GM23338 (cell line): ENCODE data around the gene CENPV. TPM values are rescaled to one million over a fixed set of nuclear protein-coding genes. Genes with fewer than 3 reads are reported as not detected.

Experiments
- ATAC-seq: fragments of 200-7000 bp; cut with Tn5 transposase; 3 replicates; pipeline ENCODE4 v1.9.1; 2020
- DNase-seq: peaks from one replicate; pipeline ENCODE4 v3.0.0-alpha.2; 2015; ENCODE audit warnings: low spot score
- H2AFZ ChIP-seq: fragments of 200-600 bp; sonication (generic); 2 replicates; pipeline ENCODE4 v1.8.0; 2016; ENCODE audit warnings: antibody characterized with exemption, mild to moderate bottlenecking, moderate library complexity
- H3F3A ChIP-seq: fragments of 200-600 bp; sonication (generic); replicated peaks from 2 replicates; pipeline ENCODE4 v1.8.0; 2017; ENCODE audit warnings: antibody characterized with exemption, mixed run types, low read depth
- H3K27ac ChIP-seq: fragments of 200-600 bp; sonication (generic); 2 replicates; pipeline ENCODE4 v1.6.1; 2016; ENCODE audit warnings: low read depth
- H3K27me3 ChIP-seq: fragments of 200-600 bp; sonication (generic); 2 replicates; pipeline ENCODE4 v1.8.0; 2016; ENCODE audit warnings: mild to moderate bottlenecking, mixed run types, moderate library complexity; ENCODE audit not compliant: insufficient read depth
- H3K36me3 ChIP-seq: fragments of 200-600 bp; sonication (generic); 2 replicates; pipeline ENCODE4 v1.8.0; 2016; ENCODE audit warnings: mild to moderate bottlenecking; ENCODE audit not compliant: insufficient read depth
- H3K4me1 ChIP-seq: fragments of 200-600 bp; sonication (generic); 2 replicates; pipeline ENCODE4 v1.8.0; 2016; ENCODE audit warnings: mild to moderate bottlenecking, moderate library complexity; ENCODE audit not compliant: insufficient read depth
- H3K4me2 ChIP-seq: fragments of 200-600 bp; sonication (generic); 2 replicates; pipeline ENCODE4 v1.7.1; 2017; ENCODE audit warnings: mixed run types
- H3K4me3 ChIP-seq: fragments of 200-600 bp; sonication (generic); 2 replicates; pipeline ENCODE4 v1.6.1; 2016; ENCODE audit warnings: mixed run types
- H3K79me2 ChIP-seq: fragments of 200-600 bp; sonication (generic); replicated peaks from 2 replicates; pipeline ENCODE4 v1.8.0; 2017; ENCODE audit warnings: mild to moderate bottlenecking; ENCODE audit not compliant: insufficient read depth
- H3K9me2 ChIP-seq: fragments of 200-600 bp; sonication (generic); 2 replicates; pipeline ENCODE4 v1.8.0; 2017; ENCODE audit not compliant: insufficient read depth
- H4K20me1 ChIP-seq: fragments of 200-600 bp; sonication (generic); replicated peaks from 2 replicates; pipeline ENCODE4 v1.8.0; 2017; ENCODE audit warnings: mild to moderate bottlenecking; ENCODE audit not compliant: insufficient read depth
- H3K27ac Mint-ChIP-seq: 2 replicates; pipeline ENCODE4 v1.8.0; 2020; ENCODE audit warnings: inconsistent platforms, mild to moderate bottlenecking, moderate library complexity, mixed read lengths
- H3K27me3 Mint-ChIP-seq: 3 replicates; pipeline ENCODE4 v1.8.0; 2022; ENCODE audit warnings: low read depth, mild to moderate bottlenecking, moderate library complexity, mixed read lengths, inconsistent platforms; ENCODE audit not compliant: insufficient read depth, poor library complexity
- H3K36me3 Mint-ChIP-seq: 3 replicates; pipeline ENCODE4 v1.8.0; 2021; ENCODE audit warnings: low read depth, mild to moderate bottlenecking, inconsistent platforms, moderate library complexity, mixed read lengths
- H3K4me1 Mint-ChIP-seq: 3 replicates; pipeline ENCODE4 v1.8.0; 2020; ENCODE audit warnings: mild to moderate bottlenecking, inconsistent platforms, mixed read lengths
- H3K4me3 Mint-ChIP-seq: 3 replicates; pipeline ENCODE4 v1.8.0; 2021; ENCODE audit warnings: moderate library complexity, mild to moderate bottlenecking, inconsistent platforms, mixed read lengths
- H3K9me3 Mint-ChIP-seq: 3 replicates; pipeline ENCODE4 v1.8.0; 2020; ENCODE audit warnings: moderate library complexity, mild to moderate bottlenecking, inconsistent platforms, mixed read lengths
- CREB1 ChIP-seq: fragments of 250-450 bp; sonication (Bioruptor Pico); IDR thresholded peaks from 2 replicates; pipeline ENCODE4 v1.5.0; 2020; ENCODE audit warnings: low read depth, mild to moderate bottlenecking, moderate library complexity
- CTCF ChIP-seq, 2 experiments: fragments of 200-600 bp in 1 of 2; sonication (generic) in 1 of 2; conservative IDR thresholded peaks; 2 replicates each; pipeline versions ENCODE4 v1.5.1 to v1.6.1; 2016 to 2017; ENCODE audit warnings: antibody characterized with exemption in 2 of 2, low read depth in 2 of 2, mild to moderate bottlenecking in 2 of 2, moderate library complexity in 1 of 2
- ETS1 ChIP-seq: IDR thresholded peaks from 2 replicates; pipeline ENCODE4 v1.6.1; 2016; ENCODE audit warnings: antibody characterized with exemption
- EZH2 ChIP-seq: fragments of 200-600 bp; sonication (generic); IDR thresholded peaks from one replicate; pipeline ENCODE4 v1.8.0; 2017; ENCODE audit warnings: antibody characterized with exemption, mild to moderate bottlenecking, low read depth; ENCODE audit not compliant: unreplicated experiment
- EZH2phosphoT487 ChIP-seq: fragments of 200-600 bp; sonication (generic); IDR thresholded peaks from one replicate; pipeline ENCODE4 v1.8.1; 2018; ENCODE audit warnings: antibody characterized with exemption; ENCODE audit not compliant: unreplicated experiment
- JUNB ChIP-seq: IDR thresholded peaks from one replicate; pipeline ENCODE4 v1.6.1; 2016; ENCODE audit warnings: antibody characterized with exemption; ENCODE audit not compliant: unreplicated experiment
- NANOG ChIP-seq: IDR thresholded peaks from 2 replicates; pipeline ENCODE4 v1.6.1; 2016; ENCODE audit warnings: antibody characterized with exemption, borderline replicate concordance
- POLR2AphosphoS5 ChIP-seq: IDR thresholded peaks from 2 replicates; pipeline ENCODE4 v1.6.1; 2016; ENCODE audit warnings: antibody characterized with exemption, low read depth
- REST ChIP-seq: IDR thresholded peaks from one replicate; pipeline ENCODE4 v1.6.1; 2018; ENCODE audit warnings: antibody characterized with exemption; ENCODE audit not compliant: unreplicated experiment
- STAT1 ChIP-seq: IDR thresholded peaks from one replicate; pipeline ENCODE4 v1.6.1; 2016; ENCODE audit warnings: antibody characterized with exemption; ENCODE audit not compliant: unreplicated experiment
- ZNF114 ChIP-seq: fragments of 250-450 bp; sonication (Bioruptor Pico); IDR thresholded peaks from 2 replicates; pipeline ENCODE4 v1.5.0; 2020; ENCODE audit warnings: mild to moderate bottlenecking, moderate library complexity
- ZNF331 ChIP-seq: fragments of 250-450 bp; sonication (Bioruptor Pico); IDR thresholded peaks from 2 replicates; pipeline ENCODE4 v1.5.0; 2020; ENCODE audit warnings: low read depth, mild to moderate bottlenecking, moderate library complexity
- ZNF462 ChIP-seq: fragments of 250-450 bp; sonication (Bioruptor Pico); IDR thresholded peaks from 2 replicates; pipeline ENCODE4 v1.5.0; 2020; ENCODE audit warnings: mild to moderate bottlenecking, moderate library complexity
- polyA plus RNA-seq: library from polyadenylated mRNA; unstranded; fragments of >200 nt; fragmentation: Nextera tagmentation; extraction: Ambion mirVana; gene quantifications from 2 replicates; pipeline ENCODE4 v1.2.1, GENCODE V29; 2016
- total RNA-seq: library from RNA; depleted of rRNA; stranded (reverse); fragments of >200 nt; shearing (Covaris generic); gene quantifications from 2 replicates; pipeline ENCODE4 v1.2.3, GENCODE V29; 2014

Gene CENPV
- total and polyA plus RNA-seq, 2 experiments from 2014 or later = 139 to 300 TPM

DNA sequence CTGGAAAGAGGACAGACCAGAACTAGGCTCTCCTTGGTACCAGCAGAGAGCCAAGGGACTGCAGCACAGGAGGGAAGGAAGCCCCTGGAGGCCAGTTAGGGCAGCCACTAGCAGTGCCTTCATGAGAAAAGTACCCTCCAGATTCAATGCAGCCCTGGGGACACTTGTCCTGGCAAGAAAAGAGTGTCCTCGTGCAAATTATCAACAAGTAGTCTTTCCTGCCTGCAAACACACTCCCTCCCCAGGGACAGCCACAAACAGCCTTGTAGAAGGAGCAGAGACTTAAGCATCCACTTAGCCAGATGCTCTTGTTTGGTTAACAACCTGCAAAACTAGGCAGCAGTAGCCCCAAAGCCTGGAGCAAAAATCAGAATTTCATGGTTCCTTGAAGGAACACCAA, 24.3 kb downstream of the CENPV start:
- ATAC-seq = peak; percentile 83
- H3K36me3 Mint-ChIP-seq = peaks cover 13% of the 10 kb centered on the region; the same call in 2 of the 3 replicates
- H3K4me3 Mint-ChIP-seq = no peak overlapping the region
- H3K27me3 Mint-ChIP-seq = peaks cover 10% of the 10 kb centered on the region
- H3K27ac ChIP-seq = no peak overlapping the region
- no peak overlapping the region for H3K27ac Mint-ChIP-seq
- no peaks in the 10 kb centered on the region for H3K4me1 ChIP-seq
- 0 out of 2 replicates have a peak, but pooled peaks cover 5% of the 10 kb centered on the region for H3F3A ChIP-seq
- no peak overlapping the region for H3K4me2 ChIP-seq
- H3K4me3 ChIP-seq = no peak overlapping the region
- no peaks in the 10 kb centered on the region; the same call in 1 of the 2 replicates for H4K20me1 ChIP-seq
- TF ChIP-seq ZNF331 (CRISPR knock-in tag) = no peak
- TF ChIP-seq ZNF114 (CRISPR knock-in tag) = no peak
- TF ChIP-seq CTCF (conservative IDR thresholded peaks at IDR 0.05; ENCODE audit: low read depth in 2 of 2) = no peak
- no peak for TF ChIP-seq STAT1
- no peak for TF ChIP-seq CREB1 (CRISPR knock-in tag)
- TF ChIP-seq POLR2AphosphoS5 = no peak
- TF ChIP-seq REST = no peak
- TF ChIP-seq ZNF462 (CRISPR knock-in tag) = no peak
- TF ChIP-seq NANOG = no peak
- TF ChIP-seq EZH2phosphoT487 = no peak
- no peak for TF ChIP-seq JUNB
- TF ChIP-seq EZH2 = no peak
- TF ChIP-seq ETS1 = no peak
- no peaks in the 10 kb centered on the region for H3K9me3 Mint-ChIP-seq
- H3K9me2 ChIP-seq = no peaks in the 10 kb centered on the region
- no peaks in the 10 kb centered on the region for H3K4me1 Mint-ChIP-seq
- H3K79me2 ChIP-seq = no peaks in the 10 kb centered on the region
- H3K36me3 ChIP-seq = no peaks in the 10 kb centered on the region
- peak; percentile 26 for DNase-seq
- no peaks in the 10 kb centered on the region for H3K27me3 ChIP-seq
- H2AFZ ChIP-seq = no peak overlapping the region
